Suprapubic skin (tissue), 4 donors: ENCODE data around the gene PRPS1L1. TPM values are rescaled to one million over a fixed set of nuclear protein-coding genes. Genes with fewer than 3 reads are reported as not detected.

Source experiments
- DNase-seq, 2 donors: peaks; one replicate each; pipeline ENCODE4 v3.0.0-alpha.2; 2019; ENCODE audit warnings: low spot score in 2 of 2
- H3K27ac ChIP-seq: fragments of 200-600 bp; sonication (generic); one replicate; pipeline ENCODE4 v1.5.1; 2019
- H3K27me3 ChIP-seq: fragments of 200-600 bp; sonication (generic); one replicate; pipeline ENCODE4 v1.5.1; 2019
- H3K36me3 ChIP-seq: fragments of 200-600 bp; sonication (generic); one replicate; pipeline ENCODE4 v1.5.1; 2019
- H3K4me1 ChIP-seq: fragments of 200-600 bp; sonication (generic); one replicate; pipeline ENCODE4 v1.5.1; 2019
- H3K4me3 ChIP-seq: fragments of 200-600 bp; sonication (generic); one replicate; pipeline ENCODE4 v1.5.1; 2019; ENCODE audit warnings: mild to moderate bottlenecking
- H3K9me3 ChIP-seq: fragments of 200-600 bp; sonication (generic); one replicate; pipeline ENCODE4 v1.5.1; 2019
- CTCF ChIP-seq, 2 donors: fragments of 200-600 bp in 1 of 2; fragments of 450-650 bp in 1 of 2; sonication (generic) in 1 of 2; IDR thresholded peaks; one replicate each; pipeline ENCODE4 v1.5.1; 2016 to 2019; ENCODE audit warnings: antibody characterized with exemption in 2 of 2, mild to moderate bottlenecking in 1 of 2, moderate library complexity in 1 of 2
- EP300 ChIP-seq: sonication (generic); formaldehyde crosslinking; IDR thresholded peaks from one replicate; pipeline ENCODE4 v1.6.1; 2017; ENCODE audit warnings: antibody characterized with exemption
- POLR2A ChIP-seq, 2 donors: fragments of 450-650 bp; IDR thresholded peaks; one replicate each; pipeline ENCODE4 v1.6.1; 2017; ENCODE audit warnings: antibody characterized with exemption in 2 of 2, mild to moderate bottlenecking in 2 of 2, moderate library complexity in 2 of 2
- POLR2AphosphoS5 ChIP-seq, 3 donors: sonication (generic); formaldehyde crosslinking; IDR thresholded peaks; one replicate each; pipeline ENCODE4 v1.6.1; 2017; ENCODE audit warnings: antibody characterized with exemption in 3 of 3
- WGBS: methylation state at CpG from one replicate; pipeline ENCODE4 v1.1.5; 2018; 5-methylcytosine and 5-hydroxymethylcytosine counted together
- total RNA-seq, 4 donors: library from RNA; depleted of rRNA; stranded (reverse); fragments of >200 nt; gene quantifications; one replicate each; pipeline ENCODE4 v1.1.0, GENCODE V29; 2016

Gene PRPS1L1
- total RNA-seq, 4 donors from 2014 or later: 0.89 TPM; not detected in 3

DNA sequence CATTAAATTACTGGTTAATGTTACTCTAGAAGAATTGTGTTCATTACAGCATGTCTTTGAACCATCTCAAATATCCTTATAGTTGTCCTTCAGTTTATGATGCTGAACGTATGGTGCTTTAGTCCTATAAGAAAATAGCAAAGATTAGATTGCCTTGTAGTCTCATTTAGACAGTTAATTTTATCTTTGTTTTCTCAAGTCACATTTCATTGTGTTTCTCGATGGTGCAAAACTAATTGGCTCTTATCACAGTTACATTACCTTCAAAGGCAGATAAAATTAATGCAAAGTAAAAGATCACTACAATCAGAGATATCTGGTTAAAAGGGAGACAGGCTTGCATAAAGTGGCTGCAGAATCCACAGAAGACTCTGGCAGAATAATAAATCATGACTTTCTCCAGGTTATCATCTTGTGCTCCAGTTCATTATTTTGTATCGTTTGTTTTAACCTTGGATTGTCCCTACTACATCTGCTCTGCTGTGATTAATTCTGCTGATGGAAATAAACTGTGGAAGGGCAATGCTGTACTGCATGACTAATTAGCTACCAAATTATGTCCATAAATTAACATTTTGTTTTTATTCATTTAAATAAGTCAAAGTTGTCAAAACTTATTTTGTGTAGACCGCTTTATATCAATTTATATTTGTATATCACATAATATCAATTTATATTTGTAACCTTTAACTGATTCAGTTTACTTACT, 24.2 kb downstream of the PRPS1L1 start:
- H3K27ac ChIP-seq: no peak overlapping the region
- no peaks in the 10 kb centered on the region for H3K9me3 ChIP-seq
- H3K4me3 ChIP-seq: no peak overlapping the region
- no peaks in the 10 kb centered on the region for H3K4me1 ChIP-seq
- H3K27me3 ChIP-seq: no peaks in the 10 kb centered on the region
- no peaks in the 10 kb centered on the region for H3K36me3 ChIP-seq
- no peak for DNase-seq
- no peak for TF ChIP-seq POLR2A (IDR thresholded peaks at IDR 0.05)
- TF ChIP-seq EP300: no peak
- no peak for TF ChIP-seq CTCF (IDR thresholded peaks at IDR 0.05)
- no peak for TF ChIP-seq POLR2AphosphoS5 (IDR thresholded peaks at IDR 0.05)
- WGBS: 74% methylated on average over 4 of the region's 4 CpGs

DNA sequence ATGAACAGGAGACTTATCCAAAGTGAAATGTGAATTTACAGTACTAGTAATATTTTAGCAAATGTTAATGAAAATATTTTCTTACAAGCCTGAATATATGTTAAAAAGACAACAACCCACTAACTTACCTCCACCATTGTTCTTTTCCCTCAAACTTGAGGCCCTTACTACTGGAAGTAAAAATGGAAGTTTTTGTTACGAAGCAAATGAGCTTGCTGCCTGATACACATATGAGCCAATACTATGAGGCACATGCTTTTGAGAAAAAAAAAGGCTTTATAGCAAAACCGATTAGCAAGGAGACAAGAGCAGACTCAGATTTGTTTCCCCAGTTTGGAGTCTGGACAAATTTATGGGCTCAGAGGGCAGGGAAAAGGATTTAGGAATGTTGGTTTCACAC, 29.0 kb downstream of the PRPS1L1 start:
- Histone ChIP-seq H3K36me3 (no peaks in the 10 kb centered on the region), H3K27ac (no peak overlapping the region), H3K4me1 (no peaks in the 10 kb centered on the region), H3K9me3 (no peaks in the 10 kb centered on the region), H3K27me3 (no peaks in the 10 kb centered on the region), H3K4me3 (no peak overlapping the region)
- DNase-seq: no peak
- TF ChIP-seq POLR2A (IDR thresholded peaks at IDR 0.05) (no peak), CTCF (IDR thresholded peaks at IDR 0.05) (no peak), POLR2AphosphoS5 (IDR thresholded peaks at IDR 0.05) (no peak), EP300 (no peak)
- 94% methylated on average over 2 of the region's 2 CpGs for WGBS

DNA sequence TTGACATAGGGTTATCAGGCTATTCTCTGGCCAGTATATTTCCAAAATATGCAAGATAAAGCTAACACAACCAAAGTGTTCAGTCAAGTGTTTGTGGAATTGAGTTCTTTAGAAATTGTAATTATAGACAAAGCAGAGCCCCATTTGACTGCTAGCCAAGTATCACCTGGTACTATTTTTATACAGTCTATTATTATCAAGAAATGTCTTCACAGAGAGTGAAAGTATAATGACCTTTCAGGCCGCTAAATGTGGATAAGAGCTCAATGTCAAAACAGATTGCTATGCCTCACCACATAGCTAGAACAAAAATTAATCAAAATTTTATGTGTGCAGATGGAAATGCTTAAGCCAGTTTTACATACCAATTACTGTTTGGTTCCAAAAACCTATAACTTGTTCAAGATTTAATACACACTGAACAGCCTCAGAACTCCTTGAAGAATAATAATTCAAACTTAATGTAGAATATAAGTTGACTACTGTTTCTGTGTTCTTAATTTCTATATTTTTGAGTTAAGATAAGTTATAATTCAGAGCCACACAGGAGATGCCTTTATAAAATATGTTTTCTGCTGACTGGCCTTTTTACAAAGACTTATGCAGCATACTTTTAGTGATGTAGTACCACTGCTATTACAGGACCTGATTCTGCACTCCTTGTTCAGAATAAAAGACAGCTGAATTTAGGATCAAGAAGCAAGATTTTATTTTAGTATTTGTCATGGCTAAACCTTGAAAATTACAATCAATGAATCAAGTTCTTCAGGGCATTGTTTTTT, 31.0 kb downstream of the PRPS1L1 start:
- Histone ChIP-seq H3K4me1 (no peaks in the 10 kb centered on the region), H3K9me3 (no peaks in the 10 kb centered on the region), H3K4me3 (no peak overlapping the region), H3K27ac (no peak overlapping the region), H3K36me3 (no peaks in the 10 kb centered on the region), H3K27me3 (no peaks in the 10 kb centered on the region)
- WGBS: 0% methylated on average over 1 of the region's 1 CpG
- TF ChIP-seq EP300 (no peak), POLR2AphosphoS5 (IDR thresholded peaks at IDR 0.05) (no peak), CTCF (IDR thresholded peaks at IDR 0.05) (no peak), POLR2A (IDR thresholded peaks at IDR 0.05) (no peak)
- no peak for DNase-seq

DNA sequence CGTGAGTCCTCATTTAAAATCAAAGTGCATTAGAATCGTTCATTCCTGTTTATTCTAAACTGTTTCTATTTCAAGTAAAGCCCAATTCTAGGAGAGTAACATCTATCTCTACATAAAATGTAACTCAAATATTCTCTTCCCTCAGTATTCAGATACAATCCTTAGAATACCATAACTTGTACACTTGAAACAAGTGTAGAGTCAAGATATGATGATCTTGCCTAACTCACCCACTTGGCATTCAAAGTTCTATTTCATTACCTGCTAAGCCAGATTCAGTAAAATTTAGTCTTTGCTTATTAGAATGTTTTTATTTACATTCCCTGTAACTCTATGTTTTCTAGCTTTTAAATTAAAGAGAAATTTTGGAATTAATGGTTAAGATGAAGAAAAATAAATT, 31.6 kb downstream of the PRPS1L1 start:
- Histone ChIP-seq H3K36me3 (no peaks in the 10 kb centered on the region), H3K4me1 (no peaks in the 10 kb centered on the region), H3K9me3 (no peaks in the 10 kb centered on the region), H3K27ac (no peak overlapping the region), H3K27me3 (no peaks in the 10 kb centered on the region), H3K4me3 (no peak overlapping the region)
- TF ChIP-seq POLR2A (IDR thresholded peaks at IDR 0.05) (no peak), CTCF (IDR thresholded peaks at IDR 0.05) (no peak), EP300 (no peak), POLR2AphosphoS5 (IDR thresholded peaks at IDR 0.05) (no peak)
- no peak for DNase-seq
- 91% methylated on average over 2 of the region's 2 CpGs for WGBS

DNA sequence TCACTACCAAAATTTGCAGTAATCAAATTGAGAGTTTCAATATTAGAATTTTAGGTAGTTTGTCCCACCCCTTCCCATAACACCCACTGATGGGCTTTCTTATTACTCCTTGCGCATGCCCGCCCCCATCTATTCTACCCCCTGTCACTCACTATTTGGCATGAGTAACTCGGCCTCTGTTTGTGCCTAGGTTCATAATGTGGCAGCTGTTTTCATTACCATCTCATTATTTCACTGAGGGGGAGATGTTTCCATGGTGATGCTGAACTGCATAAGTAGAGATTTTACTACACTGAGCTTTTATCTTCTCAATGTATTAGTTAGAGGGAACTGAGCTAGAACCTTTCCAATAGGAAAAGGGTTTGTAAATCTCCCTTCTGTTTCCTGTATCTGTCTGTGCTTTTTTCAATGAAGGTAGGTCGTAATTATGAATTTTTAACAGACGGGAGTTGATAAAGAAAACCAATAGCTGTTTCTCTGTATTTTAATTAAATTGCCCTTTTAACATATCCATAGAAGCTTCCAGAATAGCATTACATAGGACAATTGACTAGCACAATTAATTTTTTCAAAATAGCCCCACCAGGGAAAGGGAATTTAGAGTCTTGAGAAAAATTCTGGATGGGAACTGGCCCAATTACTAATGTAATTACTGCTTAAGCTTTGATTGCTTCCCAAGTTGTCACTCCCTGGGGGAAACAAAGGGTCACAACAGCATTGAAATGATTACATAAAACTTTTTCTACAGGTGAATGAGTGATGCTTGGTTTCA, 33.4 kb downstream of the PRPS1L1 start:
- DNase-seq: no peak
- no peaks in the 10 kb centered on the region for H3K9me3 ChIP-seq
- H3K4me1 ChIP-seq: no peaks in the 10 kb centered on the region
- no peak overlapping the region for H3K4me3 ChIP-seq
- WGBS: 67% methylated on average over 5 of the region's 5 CpGs
- no peaks in the 10 kb centered on the region for H3K27me3 ChIP-seq
- H3K27ac ChIP-seq: no peak overlapping the region
- no peaks in the 10 kb centered on the region for H3K36me3 ChIP-seq
- TF ChIP-seq POLR2AphosphoS5 (IDR thresholded peaks at IDR 0.05): no peak
- no peak for TF ChIP-seq CTCF (IDR thresholded peaks at IDR 0.05)
- TF ChIP-seq EP300: no peak
- TF ChIP-seq POLR2A (IDR thresholded peaks at IDR 0.05): no peak
